OCI-M1 (cell line): Measurements from ENCODE around the gene NAT10.
"Not testable (repeated sequence)": the region's sequence is repeated elsewhere in the genome, so short reads cannot be mapped to it uniquely, and the experiment has no call there.

Source experiments
- DNase-seq: peaks from one replicate; lab custom pipeline; 2025; lab: John Stamatoyannopoulos, UW

NAT10 gene

DNA sequence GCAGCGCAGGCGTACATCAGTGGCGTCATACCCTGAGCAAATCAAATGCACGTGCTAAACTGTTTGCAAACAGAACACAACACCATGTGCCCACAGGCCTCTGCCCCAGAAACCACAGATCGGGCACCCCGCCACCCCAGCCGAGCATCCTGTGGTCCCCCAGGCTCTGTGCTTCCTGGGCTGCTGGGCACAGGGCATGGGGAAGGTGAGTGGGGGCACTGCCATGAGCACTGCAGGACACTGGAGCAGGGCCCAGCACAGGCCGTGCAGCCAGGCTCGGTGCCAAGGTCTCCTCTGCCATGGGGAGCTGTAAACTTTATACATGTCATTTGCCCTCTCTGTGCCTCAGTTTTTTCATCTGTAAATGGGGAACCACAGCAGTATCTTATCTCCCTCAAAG is 62.5 kb downstream of the NAT10 start:
- no peak for DNase-seq

DNA sequence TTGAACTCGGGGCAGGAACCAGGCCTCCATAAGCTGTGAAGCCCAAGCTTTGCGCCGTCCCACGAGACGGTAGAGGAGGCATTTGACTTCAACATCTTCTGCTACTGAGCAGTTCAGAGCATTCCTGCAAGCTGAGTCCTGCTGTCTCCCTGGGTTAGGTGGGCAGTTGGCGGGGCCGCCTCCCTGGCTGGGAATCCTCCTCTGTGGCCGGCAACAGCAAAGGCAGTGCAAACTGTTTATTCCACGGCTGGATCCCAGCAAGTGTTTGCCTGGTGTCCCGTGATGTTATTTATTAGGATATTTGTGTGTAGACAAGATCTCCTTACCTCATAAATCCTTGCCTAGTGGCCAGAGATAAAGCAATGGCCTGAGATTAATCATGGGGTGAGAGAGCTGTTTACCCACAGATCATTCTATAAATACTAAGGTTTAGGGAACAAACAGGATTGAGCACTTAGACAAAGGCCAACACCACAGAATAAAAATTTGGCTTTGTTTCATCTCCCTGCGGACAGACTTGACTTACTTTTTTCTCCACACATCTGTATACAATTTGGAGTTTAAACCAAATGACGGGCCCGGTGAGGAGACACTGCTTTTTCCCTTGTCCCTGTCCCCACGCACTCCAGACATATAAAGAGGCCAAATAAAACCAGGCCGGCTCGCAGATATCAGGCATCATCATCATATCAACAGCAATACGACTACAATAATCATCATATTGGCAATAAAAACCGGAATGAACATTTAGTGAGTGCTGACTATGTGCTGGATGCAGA is 63.4 kb downstream of the NAT10 start:
- DNase-seq: no peak

DNA sequence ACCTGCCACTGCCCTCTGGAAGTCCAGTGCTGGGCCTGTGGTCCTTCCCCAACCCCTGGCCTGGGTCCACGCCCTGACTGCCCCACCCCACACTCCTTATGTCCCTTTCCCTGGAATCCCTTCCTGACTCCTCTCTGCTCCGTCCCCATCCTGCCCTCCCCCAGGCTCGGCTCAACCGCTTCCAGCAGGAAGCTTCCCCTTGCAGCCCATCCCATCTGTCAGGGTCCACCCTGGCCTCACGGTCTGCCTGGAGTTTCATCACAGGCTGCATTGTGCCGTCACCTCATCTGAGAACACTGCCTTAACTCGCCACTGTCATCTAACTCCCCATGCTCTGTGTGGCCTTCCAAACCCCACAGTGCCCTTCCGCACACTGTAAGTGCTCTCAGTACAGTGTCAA is 64.3 kb downstream of the NAT10 start:
- no peak for DNase-seq

DNA sequence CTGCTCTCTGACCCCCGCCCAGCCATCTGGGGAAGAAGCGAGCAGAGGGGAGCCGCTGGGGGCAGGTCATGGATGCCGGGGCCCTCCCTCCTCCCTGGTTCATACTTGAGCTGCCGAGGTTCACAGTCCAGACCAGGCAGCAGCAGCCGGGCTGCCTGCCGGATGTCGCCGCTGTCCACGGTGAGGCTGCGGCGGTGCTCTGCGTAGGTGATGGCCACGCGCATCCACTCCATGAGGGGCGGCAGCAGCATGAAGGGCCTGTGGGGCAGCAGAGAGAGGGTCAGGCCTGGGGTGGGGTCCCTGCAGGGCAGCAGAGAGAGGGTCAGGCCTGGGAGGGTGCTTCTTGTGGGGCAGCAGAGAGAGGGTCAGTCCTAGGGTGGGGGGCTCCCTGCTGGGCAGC is 67.6 kb downstream of the NAT10 start:
- DNase-seq: no peak

DNA sequence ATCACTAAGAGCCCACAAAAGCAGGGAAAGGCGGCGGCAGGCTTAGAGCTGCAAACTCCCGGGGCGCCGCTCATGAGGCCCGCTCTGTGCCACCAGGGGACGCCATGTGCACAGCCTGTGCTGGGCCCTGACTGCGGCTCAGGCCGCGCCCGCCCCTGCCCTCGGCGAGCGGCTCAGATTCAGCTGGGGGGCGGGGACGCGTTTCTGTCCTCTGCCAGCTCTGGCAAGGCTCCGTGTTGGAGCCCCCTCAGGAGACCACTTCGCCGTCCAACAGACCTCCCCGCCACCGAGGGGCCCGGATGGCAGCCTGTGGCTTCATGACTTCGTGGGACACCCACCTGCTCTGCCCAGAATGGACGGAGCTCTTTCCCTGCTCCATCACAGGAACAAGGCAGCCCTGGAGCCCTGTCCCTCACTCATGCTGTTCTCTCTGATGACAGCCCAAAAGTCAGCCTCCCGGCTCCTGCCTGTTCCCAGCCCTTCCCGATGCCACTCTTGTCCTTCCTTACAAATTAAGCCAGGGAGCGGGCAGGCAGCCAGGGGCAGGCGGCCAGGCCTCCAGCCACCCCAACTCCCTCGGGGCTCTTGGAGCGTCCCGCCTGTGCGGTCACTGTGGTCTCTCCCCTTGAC is 69.1 kb downstream of the NAT10 start:
- DNase-seq: peak; percentile 85

DNA sequence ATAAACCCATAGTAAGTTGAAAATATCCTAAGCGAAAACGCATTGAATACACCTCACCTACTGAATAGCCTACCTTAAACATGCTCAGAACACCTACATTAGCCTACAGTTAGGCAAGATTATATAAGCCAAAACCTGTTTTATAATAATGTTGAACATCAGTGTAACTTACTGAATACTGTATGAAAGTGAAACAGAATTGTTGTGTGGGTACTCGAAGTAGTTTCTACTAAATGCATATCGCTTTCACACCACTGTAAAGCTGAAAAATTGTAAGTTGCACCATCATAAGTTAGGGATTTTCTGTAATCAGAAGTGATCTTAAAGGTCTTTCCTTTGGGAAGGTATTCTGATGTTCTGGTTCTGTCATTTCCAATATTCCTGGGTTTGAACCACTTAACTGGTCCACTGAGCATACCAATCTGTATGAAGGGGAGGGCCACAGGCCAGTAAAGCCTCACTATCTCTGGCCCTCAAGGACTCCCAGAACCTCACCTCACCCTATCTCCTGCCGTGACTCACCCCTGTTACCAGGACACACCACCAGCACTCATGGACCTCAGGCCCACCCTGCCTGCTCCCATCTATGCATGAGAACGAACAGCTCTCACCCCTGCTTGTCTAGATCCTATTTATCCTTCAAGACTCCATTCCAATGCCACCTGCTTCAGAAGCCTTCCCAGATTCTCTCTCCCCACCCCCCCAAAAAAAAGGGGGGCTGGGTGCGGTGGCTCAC is 70.0 kb downstream of the NAT10 start:
- DNase-seq: no peak

DNA sequence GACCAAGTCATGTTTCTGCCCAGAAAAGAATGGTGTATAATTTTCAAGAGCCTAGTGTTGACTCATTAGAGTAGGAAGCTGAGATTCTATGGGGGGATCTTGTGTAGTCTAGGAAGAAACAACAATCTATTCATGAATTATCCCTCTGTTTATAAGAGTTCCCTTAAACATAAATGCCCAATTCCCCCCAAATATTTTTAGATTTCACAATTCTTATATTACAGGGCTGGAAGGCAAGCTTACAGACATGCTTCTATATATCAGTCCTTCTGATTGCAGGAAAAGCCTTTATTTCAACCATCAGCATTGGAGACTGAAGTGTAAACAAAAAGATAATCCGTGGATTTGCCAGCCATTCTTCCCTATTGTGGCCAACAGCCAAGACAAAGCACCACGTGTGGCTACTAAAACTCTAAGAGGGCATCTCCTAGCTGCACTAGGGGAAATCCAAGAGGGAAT is 71.4 kb downstream of the NAT10 start:
- no peak for DNase-seq

DNA sequence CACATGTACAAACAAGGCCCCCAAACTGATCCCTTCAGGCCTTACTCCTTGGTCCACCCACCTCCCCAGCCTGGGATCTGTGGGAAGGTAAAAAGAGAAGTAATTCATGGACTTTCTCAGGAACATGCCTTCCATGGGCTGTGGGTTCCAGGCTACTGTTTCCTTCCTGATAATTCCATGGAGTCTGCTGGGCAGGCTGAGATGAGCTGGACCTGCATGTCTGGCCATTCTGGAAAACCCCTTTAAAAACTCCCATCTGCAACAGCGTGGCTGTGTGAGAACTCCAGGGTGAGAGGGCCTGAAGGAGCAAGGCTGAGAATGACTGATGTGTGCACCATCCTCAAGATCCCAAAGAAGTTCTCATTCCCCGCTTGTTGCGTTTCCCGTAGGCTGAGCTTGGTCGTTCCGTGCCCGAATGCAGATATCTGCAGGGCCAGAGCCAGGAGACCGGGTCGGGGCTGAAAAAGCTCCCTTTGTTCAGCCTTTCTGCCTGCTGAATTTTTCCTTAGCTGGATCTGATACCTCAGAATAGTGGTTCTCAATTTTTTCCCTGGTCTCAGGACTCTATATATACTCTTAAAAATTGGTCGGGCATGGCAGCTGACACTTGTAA is 72.9 kb downstream of the NAT10 start:
- DNase-seq: no peak

DNA sequence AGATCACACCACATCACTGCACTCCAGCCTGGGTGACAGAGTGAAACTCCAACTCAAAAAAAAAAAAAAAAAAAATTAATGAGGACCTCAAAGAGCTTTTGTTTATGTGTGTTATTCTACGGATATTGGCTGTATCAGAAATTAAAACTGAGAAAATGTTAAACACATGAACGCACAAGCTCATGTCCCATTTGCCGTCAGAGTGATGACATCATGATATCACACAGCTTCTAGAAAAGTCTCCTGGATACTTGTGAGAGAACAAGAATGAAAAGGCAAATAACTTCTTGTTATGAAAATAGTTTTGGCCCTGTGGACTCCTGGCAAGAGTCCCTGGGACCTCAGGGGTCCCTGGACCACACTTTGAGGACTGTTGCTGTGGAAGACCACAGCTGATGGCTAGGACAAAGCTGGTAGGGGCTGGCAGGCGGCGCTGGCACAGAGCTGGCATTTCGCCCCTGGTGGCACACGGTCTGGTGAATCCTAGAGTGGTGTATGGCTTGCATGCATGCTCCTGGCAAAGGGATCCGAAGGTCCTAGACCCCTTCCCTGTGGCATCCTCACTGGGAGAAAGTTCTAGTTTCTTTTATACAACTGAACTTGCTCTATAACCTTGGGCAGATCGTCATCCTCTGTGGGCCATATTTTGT is 73.7 kb downstream of the NAT10 start:
- no peak for DNase-seq

DNA sequence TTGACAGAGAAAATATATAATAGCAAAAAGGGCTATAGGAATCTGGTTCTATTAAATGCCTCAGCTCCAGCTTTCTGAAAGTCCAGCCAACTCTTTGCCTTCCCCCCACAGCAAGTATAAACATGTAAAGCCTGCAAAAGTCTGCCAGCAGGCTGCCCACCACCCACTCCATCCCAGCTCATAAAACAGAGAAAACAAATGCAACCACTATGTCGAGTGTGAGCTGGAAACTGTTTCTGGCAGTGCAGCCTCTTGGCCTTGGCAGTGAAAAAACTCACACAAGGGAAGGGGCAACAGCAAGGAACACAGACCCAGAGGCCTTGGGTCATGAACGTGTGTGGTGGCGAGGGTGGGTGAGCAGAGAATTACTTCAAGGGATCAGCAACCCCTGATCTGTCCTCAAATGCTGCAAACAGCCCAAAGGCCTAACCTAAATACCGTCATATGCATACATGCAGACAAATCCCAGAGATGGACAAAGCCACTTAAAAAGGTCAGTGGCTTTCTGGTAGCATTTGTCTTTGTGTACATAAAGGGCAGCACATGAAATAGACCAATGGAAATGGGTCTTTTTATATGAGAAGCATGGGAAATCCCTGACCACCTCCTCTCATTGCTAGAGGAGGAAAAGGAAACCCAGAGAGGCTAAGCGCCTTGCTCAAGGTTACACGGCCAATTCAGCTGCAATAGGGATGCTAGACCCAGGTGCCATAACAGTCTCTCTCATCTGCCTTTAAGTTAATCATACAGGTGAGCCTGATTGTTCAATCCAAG is 74.8 kb downstream of the NAT10 start:
- DNase-seq: no peak

DNA sequence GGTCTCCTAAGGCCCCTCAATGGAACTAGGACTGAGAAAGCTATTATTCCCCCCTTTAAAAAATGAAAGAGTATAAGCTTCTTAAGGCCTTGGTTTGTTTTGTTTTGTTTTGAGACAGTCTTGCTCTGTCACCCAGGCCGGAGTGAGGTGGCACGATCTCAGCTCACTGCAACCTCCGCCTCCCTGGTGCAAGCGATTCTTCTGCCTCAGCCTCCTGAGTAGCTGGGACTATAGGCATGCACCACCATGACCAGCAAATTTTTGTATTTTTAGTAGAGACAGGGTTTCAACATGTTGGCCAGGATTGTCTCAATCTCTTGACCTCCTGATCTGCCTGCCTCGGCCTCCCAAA is 75.4 kb downstream of the NAT10 start:
- not testable (repeated sequence) for DNase-seq

DNA sequence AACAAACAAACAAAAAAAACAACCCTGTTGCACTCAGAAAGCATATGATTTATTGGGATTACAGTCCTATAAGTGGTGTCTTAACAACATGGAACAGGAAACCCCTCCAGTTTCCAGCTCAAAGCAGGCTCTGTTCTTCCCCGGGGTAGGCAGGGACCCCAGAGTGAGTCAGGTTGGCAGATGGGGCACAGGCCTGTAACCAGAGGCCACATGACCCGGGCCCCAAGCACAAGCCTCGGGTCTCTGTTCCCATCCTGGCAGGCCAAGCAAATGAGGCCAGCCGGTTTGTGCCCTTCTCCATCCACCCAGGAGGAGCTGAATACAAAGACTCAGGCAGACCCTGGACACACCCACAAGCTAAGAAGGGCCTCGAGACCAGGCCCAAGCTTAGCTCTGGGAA is 75.8 kb downstream of the NAT10 start:
- no peak for DNase-seq

DNA sequence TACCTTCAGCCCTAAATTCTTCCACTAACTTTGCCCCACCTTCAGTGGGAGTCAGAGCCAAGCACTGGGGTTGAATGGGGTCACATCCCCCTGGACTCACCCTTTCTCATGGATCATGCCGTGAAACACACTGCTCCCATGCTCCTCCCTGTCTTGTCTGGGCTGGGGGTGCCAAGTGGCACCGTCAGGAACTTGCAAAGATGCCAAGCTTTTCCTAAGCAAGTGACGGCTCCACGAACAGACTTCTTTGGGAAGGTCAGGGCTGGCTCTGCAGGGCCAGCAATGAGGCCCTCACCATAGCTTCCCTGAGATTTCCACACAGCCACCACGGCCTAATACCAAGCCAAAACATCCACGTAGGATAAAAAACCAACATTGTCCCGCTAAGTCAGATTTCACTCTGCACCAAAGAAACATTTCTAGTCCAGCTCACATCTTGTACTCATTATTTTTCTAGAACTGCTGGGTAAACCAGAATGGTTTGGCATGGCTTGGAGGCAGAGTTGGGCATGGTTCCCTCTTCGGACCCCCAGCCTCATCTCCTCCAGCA is 76.5 kb downstream of the NAT10 start:
- DNase-seq: no peak

DNA sequence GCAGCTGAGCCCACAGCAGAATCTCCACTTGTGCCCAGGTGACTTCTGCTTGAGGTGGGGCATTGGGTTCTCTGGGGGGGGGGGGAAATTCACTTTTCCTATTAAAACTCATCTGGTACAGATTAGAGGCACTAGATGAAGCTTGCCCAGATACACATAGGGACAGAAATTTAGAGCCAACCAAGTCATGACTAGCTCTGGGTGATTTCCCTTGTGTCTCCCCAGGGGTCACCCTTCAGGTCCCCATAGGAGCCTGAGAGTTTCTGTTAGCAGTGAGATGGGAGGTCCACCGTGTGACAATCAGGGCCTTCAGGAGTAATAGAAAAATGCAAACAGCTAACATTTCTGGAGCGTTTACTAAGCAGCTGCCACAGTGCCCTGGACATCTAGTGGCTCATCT is 77.0 kb downstream of the NAT10 start:
- no peak for DNase-seq

DNA sequence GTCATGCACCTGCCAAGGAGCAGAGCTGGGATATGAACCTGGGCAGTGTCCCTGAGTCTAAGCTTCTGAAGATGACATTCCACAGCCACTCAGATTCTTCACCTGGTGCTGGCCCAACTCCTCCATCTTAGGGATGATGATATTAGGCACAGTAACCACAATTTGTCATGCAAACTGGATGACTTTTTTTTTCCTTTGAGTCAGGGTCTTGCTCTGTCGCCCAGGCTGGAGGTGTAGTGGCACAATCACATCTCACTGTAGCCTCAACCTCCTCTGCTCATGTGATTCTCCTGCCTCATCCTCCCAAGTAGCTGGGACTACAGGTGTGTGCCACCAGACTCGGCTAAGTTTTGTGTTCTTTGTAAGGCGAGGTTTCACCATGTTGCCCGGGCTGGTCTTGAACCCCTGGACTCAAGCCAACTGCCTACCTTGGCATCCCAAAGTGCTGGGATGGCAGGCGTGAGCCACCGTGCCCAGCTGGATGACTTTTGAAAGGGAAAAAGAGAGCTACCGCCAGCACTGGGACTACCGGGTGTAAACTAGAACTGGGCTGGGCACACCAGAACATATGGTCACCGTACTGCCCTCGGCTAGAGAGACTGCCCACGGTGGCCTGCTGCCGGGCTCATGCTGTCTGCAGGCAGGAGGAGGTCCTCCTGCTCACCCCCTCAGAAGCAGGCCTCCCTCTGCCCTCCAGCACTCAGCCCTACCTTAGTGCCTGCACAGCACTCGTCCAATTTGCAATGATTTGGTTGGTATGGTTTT is 77.7 kb downstream of the NAT10 start:
- DNase-seq: no peak

DNA sequence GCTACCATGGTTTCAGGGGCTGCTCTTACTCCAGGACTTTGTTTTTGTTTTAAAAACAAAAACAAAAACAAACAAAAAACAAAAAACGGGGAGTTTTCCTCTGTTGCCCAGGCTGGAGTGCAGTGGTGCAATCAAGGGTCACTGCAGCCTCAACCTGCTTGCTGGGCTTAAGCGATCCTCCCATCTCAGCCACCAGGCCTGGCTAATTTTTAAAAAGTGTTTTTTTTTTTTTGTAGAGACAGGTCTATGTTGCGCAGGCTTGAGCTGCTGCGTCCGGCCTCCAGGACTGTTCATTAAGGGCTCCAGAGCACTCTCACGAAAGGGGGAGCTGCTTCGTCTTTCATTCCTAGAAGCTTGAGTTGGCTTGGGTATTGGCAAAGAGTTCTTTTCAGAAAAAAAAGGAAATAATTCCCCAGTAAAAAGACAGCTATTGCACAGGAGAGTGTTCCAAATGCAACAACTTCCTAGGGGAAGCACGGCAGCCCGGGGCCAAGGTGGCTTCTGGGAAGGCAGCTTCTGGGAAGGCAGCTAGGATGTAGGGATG is 78.5 kb downstream of the NAT10 start:
- DNase-seq: no peak

DNA sequence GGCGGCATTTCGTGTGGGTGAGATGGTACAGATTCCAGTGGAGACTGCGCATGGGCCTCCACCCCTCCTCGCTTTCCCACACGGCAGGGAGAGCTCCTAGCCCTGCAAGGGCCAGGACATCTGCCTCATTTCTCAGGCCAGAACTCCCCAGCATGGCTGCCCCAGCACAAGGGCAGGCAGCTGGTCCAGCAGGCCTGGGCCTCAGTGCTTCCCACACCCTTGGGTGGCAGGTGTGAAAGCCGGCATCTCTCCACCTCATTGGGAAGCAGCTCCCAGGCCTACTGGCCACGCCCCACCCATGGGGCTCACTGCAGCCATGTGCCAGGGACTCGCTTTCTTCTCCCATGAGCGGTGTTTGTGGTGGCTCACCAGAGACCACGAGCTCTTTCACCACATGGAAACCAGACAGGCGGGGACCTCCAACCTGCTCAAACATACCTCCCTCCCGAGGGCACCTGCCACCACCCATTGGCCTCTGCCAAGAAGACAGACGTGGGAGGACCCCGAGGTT is 79.1 kb downstream of the NAT10 start:
- DNase-seq: no peak

DNA sequence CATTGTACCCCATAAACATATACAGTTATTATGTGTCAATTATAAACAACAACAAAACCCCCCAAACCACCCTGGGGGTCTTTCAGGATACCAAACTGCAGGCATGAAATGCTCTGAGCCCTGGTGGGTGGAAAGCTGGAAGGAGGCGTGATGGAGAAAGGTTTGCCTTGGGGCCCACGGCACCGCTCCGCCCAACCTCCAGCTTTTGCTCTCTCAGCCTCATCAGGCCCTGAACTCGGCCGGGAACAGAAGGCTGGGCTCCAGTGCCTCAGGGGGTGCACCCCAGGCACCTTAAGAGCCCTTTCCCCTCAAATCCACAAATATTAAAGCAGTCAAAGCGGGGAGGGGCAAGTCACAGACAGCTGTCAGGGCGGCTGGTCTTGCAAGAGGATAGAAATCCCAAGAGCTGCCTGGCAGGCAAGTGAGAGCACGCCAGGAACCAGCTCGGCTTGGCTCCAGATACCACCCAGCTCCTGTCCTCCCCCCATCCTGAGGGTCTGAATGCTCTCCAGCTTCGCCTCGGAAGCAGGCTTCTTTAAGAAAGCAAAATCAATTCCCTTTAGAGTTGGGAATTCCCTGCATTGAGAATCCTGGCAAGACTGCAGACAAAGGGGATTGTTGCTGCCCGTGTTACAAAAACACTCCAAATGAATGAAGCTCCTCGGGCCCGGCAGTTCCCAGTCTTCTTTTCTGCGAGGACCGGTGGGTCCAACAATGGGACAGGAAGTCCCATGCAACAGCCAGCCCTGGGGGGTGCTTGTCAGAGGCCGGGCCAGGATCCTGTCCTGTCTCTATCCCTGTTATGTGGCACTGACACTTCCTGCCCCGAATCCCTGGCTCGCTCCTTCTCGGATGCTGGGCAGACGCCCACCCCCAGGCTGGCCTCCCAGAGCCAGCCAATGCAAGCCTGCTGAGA is 80.8 kb downstream of the NAT10 start:
- DNase-seq: no peak

DNA sequence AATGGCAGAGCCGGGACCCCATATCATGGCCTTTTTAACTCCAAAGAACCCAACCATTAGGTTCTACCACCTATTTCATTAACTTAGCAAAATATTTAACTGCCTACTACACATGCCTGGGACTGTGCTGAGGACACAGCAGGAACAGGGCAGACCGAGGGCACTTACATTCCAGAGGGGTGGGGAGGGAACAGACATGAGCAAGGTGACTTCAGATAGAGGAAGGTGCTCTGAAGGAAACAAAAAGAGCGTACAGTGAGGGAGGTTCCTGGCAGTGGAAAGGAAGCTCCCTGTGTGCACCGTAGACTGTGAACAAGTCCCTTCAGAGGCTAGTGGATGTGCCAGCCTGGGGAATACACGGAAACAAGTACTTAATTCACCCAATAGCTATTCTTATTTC is 82.8 kb downstream of the NAT10 start:
- no peak for DNase-seq
